WTC11 (cell line): ENCODE measurements around the gene PTPN4. TPM values are rescaled to one million over a fixed set of nuclear protein-coding genes. Genes with fewer than 3 reads are reported as not detected.
"Not testable (repeated sequence)": the region's sequence is repeated elsewhere in the genome, so short reads cannot be mapped to it uniquely, and the experiment has no call there.

ENCODE experiments used
- ATAC-seq: fragments of 200-7000 bp; cut with Tn5 transposase; 2 replicates; pipeline ENCODE4 v1.10.0; 2021; ENCODE audit warnings: mild to moderate bottlenecking, moderate library complexity
- CTCF ChIA-PET: fragments of 300-600 bp; sonication (Branson Sonifier 250); formaldehyde crosslinking; loops from one replicate; lab custom pipeline; 2021; ENCODE audit warnings: antibody characterized with exemption; lab: Charles Lee
- POLR2A ChIA-PET: fragments of 350-600 bp; sonication (Branson Sonifier 250); formaldehyde crosslinking; loops from one replicate; lab custom pipeline; 2021; ENCODE audit warnings: antibody characterized with exemption; lab: Charles Lee
- DNase-seq: peaks from one replicate; pipeline ENCODE4 v3.0.0; 2021; ENCODE audit warnings: low spot score
- H3K27ac Mint-ChIP-seq: 2 replicates; pipeline ENCODE4 v1.8.0; 2021; ENCODE audit warnings: mixed read lengths
- H3K27me3 Mint-ChIP-seq: 2 replicates; pipeline ENCODE4 v1.8.0; 2021; ENCODE audit warnings: low read depth, mild to moderate bottlenecking, moderate library complexity, mixed read lengths
- H3K36me3 Mint-ChIP-seq: 2 replicates; pipeline ENCODE4 v1.8.0; 2021; ENCODE audit warnings: mixed read lengths
- H3K4me1 Mint-ChIP-seq: 2 replicates; pipeline ENCODE4 v1.8.0; 2022; ENCODE audit warnings: mixed read lengths
- H3K4me3 Mint-ChIP-seq: 2 replicates; pipeline ENCODE4 v1.8.0; 2021; ENCODE audit warnings: mild to moderate bottlenecking, moderate library complexity, mixed read lengths
- H3K9me3 Mint-ChIP-seq: 2 replicates; pipeline ENCODE4 v1.8.0; 2021; ENCODE audit warnings: mixed read lengths
- ATF2 ChIP-seq: sonication (generic); formaldehyde crosslinking; IDR thresholded peaks from 2 replicates; pipeline ENCODE4 v1.8.1; 2022; ENCODE audit warnings: low read depth, missing genetic modification reagents, borderline replicate concordance
- ELF4 ChIP-seq: sonication (generic); formaldehyde crosslinking; IDR thresholded peaks from 2 replicates; pipeline ENCODE4 v1.8.1; 2022; ENCODE audit warnings: low read depth, mild to moderate bottlenecking, moderate library complexity, missing genetic modification reagents
- EMX1 ChIP-seq: fragments of 250-450 bp; sonication (Bioruptor Pico); IDR thresholded peaks from 2 replicates; pipeline ENCODE4 v1.8.0; 2021; ENCODE audit warnings: mild to moderate bottlenecking
- GRHL2 ChIP-seq: fragments of 250-450 bp; sonication (Bioruptor Pico); IDR thresholded peaks from 2 replicates; pipeline ENCODE4 v1.8.0; 2022; ENCODE audit warnings: mild to moderate bottlenecking, moderate library complexity; ENCODE audit not compliant: insufficient replicate concordance, severe bottlenecking
- JAZF1 ChIP-seq: fragments of 250-450 bp; sonication (Bioruptor Pico); IDR thresholded peaks from 2 replicates; pipeline ENCODE4 v1.9.0; 2021; ENCODE audit warnings: moderate library complexity, mild to moderate bottlenecking, inconsistent platforms
- NFATC4 ChIP-seq: fragments of 250-450 bp; sonication (Bioruptor Pico); IDR thresholded peaks from 2 replicates; pipeline ENCODE4 v1.9.0; 2021; ENCODE audit warnings: mild to moderate bottlenecking
- NFE2L1 ChIP-seq: sonication (generic); formaldehyde crosslinking; IDR thresholded peaks from 2 replicates; pipeline ENCODE4 v1.8.1; 2023; ENCODE audit warnings: missing genetic modification reagents
- NFYB ChIP-seq: sonication (generic); formaldehyde crosslinking; conservative IDR thresholded peaks from 2 replicates; pipeline ENCODE4 v1.8.0; 2022; ENCODE audit warnings: low read depth, missing genetic modification reagents
- PRDM15 ChIP-seq: sonication (generic); formaldehyde crosslinking; IDR thresholded peaks from 2 replicates; pipeline ENCODE4 v1.8.0; 2022; ENCODE audit warnings: missing genetic modification reagents
- RELA ChIP-seq: sonication (generic); formaldehyde crosslinking; IDR thresholded peaks from 2 replicates; pipeline ENCODE4 v1.8.1; 2022; ENCODE audit warnings: missing genetic modification reagents, mild to moderate bottlenecking, borderline replicate concordance
- RORB ChIP-seq: fragments of 250-450 bp; sonication (Bioruptor Pico); IDR thresholded peaks from 2 replicates; pipeline ENCODE4 v1.9.0; 2021; ENCODE audit warnings: mild to moderate bottlenecking
- ZNF232 ChIP-seq: sonication (generic); formaldehyde crosslinking; IDR thresholded peaks from 2 replicates; pipeline ENCODE4 v1.8.0; 2022; ENCODE audit warnings: mild to moderate bottlenecking, missing genetic modification reagents
- ZNF396 ChIP-seq: fragments of 250-450 bp; sonication (Bioruptor Pico); IDR thresholded peaks from 2 replicates; pipeline ENCODE4 v1.8.0; 2021; ENCODE audit warnings: mild to moderate bottlenecking, moderate library complexity, borderline replicate concordance
- ZNF416 ChIP-seq: fragments of 250-450 bp; sonication (Bioruptor Pico); IDR thresholded peaks from 2 replicates; pipeline ENCODE4 v1.9.0; 2021; ENCODE audit warnings: mild to moderate bottlenecking, inconsistent platforms
- ZNF423 ChIP-seq: fragments of 250-450 bp; sonication (Bioruptor Pico); IDR thresholded peaks from 2 replicates; pipeline ENCODE4 v2.1.2; 2022; ENCODE audit warnings: mild to moderate bottlenecking, moderate library complexity
- total RNA-seq: library from RNA; stranded (reverse); gene quantifications from 3 replicates; pipeline ENCODE4 v1.2.3, GENCODE V29; 2021
- TF ChIP-seq, protein P1 (sequence below): fragments of 250-450 bp; sonication (Bioruptor Pico); IDR thresholded peaks from 2 replicates; pipeline ENCODE4 v1.9.0; 2021; ENCODE audit warnings: moderate library complexity, mild to moderate bottlenecking, inconsistent platforms, borderline replicate concordance
- TF ChIP-seq, protein P2 (sequence below): fragments of 250-450 bp; sonication (Bioruptor Pico); IDR thresholded peaks from 2 replicates; pipeline ENCODE4 v1.8.0; 2021; ENCODE audit warnings: mild to moderate bottlenecking
- TF ChIP-seq, protein P3 (sequence below): sonication (generic); formaldehyde crosslinking; IDR thresholded peaks from 2 replicates; pipeline ENCODE4 v1.8.1; 2023; ENCODE audit warnings: mild to moderate bottlenecking, missing genetic modification reagents
- TF ChIP-seq, protein P4 (sequence below): fragments of 250-450 bp; sonication (Bioruptor Pico); conservative IDR thresholded peaks from 2 replicates; pipeline ENCODE4 v1.9.0; 2021; ENCODE audit warnings: mild to moderate bottlenecking

PTPN4 gene
- total RNA-seq, 1 experiment from 2014 or later, result 85.8 TPM

GRCh38 chr2:120018549-120018948 is 258.8 kb downstream of the PTPN4 start (continued):
- TF ChIP-seq PRDM15, result no peak
- TF ChIP-seq NFE2L1 (CRISPR knock-in tag), result no peak
- TF ChIP-seq ATF2 (CRISPR knock-in tag), result no peak
- TF ChIP-seq NFATC4 (CRISPR knock-in tag), result no peak
- TF ChIP-seq RORB (CRISPR knock-in tag), result no peak
- no peak for TF ChIP-seq JAZF1 (CRISPR knock-in tag)
- TF ChIP-seq EMX1 (CRISPR knock-in tag), result no peak
- TF ChIP-seq, protein P1, sequence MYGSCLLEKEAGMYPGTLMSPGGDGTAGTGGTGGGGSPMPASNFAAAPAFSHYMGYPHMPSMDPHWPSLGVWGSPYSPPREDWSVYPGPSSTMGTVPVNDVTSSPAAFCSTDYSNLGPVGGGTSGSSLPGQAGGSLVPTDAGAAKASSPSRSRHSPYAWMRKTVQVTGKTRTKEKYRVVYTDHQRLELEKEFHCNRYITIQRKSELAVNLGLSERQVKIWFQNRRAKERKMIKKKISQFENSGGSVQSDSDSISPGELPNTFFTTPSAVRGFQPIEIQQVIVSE (CRISPR knock-in tag), result no peak
- TF ChIP-seq ZNF396, result no peak
- TF ChIP-seq, all 79 proteins: peak for 0

DNA sequence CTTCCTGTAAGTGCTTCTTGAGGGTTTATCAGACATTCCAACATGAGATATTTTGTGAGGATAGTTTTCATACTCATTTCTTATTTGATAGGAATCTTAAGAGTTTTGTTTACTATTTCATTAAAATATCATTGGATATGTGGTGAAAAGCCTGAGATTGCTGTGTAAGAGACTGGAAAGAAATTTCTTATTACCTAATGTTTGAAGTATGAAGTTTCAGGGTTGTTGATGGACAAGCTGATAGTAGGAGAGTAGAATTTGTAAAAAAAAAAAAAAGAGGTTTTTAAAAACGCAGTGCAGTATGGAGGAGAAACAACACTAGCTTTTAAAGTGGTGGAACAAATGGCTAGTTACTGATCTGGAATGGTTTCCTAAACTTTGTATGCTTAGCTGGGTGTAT is 260.8 kb downstream of the PTPN4 start:
- H3K36me3 Mint-ChIP-seq, result peaks cover 42% of the 10 kb centered on the region
- H3K27ac Mint-ChIP-seq, result no peak overlapping the region
- no peak for DNase-seq
- H3K4me1 Mint-ChIP-seq, result peaks cover 19% of the 10 kb centered on the region
- no peaks in the 10 kb centered on the region for H3K27me3 Mint-ChIP-seq
- CTCF ChIA-PET, result interaction anchor here (1.1 kb wide), 1 partner anchor 39 kb away, joined by 3 read pairs; no protein-coding TSS in a partner anchor
- TF ChIP-seq, protein P2, sequence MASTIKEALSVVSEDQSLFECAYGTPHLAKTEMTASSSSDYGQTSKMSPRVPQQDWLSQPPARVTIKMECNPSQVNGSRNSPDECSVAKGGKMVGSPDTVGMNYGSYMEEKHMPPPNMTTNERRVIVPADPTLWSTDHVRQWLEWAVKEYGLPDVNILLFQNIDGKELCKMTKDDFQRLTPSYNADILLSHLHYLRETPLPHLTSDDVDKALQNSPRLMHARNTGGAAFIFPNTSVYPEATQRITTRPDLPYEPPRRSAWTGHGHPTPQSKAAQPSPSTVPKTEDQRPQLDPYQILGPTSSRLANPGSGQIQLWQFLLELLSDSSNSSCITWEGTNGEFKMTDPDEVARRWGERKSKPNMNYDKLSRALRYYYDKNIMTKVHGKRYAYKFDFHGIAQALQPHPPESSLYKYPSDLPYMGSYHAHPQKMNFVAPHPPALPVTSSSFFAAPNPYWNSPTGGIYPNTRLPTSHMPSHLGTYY (CRISPR knock-in tag), result no peak
- TF ChIP-seq RORB (CRISPR knock-in tag) (no peak), ZNF416 (CRISPR knock-in tag) (no peak), NFYB (CRISPR knock-in tag) (no peak), ZNF423 (no peak), ZNF232 (CRISPR knock-in tag) (no peak), JAZF1 (CRISPR knock-in tag) (no peak), GRHL2 (CRISPR knock-in tag) (no peak), NFATC4 (CRISPR knock-in tag) (no peak), ELF4 (CRISPR knock-in tag) (no peak), RELA (CRISPR knock-in tag) (no peak)
- TF ChIP-seq, protein P3, sequence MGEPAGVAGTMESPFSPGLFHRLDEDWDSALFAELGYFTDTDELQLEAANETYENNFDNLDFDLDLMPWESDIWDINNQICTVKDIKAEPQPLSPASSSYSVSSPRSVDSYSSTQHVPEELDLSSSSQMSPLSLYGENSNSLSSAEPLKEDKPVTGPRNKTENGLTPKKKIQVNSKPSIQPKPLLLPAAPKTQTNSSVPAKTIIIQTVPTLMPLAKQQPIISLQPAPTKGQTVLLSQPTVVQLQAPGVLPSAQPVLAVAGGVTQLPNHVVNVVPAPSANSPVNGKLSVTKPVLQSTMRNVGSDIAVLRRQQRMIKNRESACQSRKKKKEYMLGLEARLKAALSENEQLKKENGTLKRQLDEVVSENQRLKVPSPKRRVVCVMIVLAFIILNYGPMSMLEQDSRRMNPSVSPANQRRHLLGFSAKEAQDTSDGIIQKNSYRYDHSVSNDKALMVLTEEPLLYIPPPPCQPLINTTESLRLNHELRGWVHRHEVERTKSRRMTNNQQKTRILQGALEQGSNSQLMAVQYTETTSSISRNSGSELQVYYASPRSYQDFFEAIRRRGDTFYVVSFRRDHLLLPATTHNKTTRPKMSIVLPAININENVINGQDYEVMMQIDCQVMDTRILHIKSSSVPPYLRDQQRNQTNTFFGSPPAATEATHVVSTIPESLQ (CRISPR knock-in tag), result no peak
- TF ChIP-seq, protein P4, sequence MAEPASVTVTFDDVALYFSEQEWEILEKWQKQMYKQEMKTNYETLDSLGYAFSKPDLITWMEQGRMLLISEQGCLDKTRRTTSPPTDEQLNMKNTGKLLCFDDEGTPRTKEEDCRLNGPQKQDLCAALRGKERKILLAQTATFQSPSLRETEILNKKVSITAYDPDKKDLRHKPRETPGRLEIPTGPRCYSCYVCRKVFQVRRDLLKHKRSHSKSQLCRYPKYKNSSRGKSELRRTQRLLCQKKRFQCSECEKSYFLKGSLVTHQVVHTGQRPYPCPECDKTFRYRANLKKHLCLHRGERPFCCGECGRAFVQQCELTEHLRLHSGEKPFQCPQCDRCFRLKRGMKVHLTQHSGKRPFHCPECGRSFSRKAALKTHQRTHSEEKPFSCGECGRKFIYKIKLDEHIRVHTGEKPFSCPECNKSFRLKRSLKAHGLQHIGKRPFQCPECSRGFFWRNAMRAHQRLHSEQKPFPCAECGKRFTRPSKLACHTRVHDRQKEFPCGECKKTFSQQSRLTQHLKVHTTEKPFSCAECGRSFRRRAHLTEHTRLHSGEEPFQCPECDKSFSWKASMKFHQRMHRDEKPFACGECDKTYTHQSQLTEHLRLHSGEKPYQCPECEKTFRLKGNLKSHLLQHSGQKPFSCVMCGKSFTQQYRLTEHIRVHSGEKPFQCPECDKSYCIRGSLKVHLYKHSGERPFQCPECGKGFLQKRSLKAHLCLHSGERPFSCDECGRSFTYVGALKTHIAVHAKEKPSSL (CRISPR knock-in tag), result no peak
- no peak overlapping the region for H3K4me3 Mint-ChIP-seq
- H3K9me3 Mint-ChIP-seq, result peaks cover 27% of the 10 kb centered on the region
- ATAC-seq, result no peak
- POLR2A ChIA-PET, result interaction anchor here (1.6 kb wide), 1 partner anchor 8 kb away, joined by 3 read pairs; the partner anchor contains the start of gene EPB41L5

- DNase-seq, H3K4me3 Mint-ChIP-seq, ATAC-seq, POLR2A ChIA-PET, H3K27ac Mint-ChIP-seq, H3K27me3 Mint-ChIP-seq, H3K4me1 Mint-ChIP-seq, CTCF ChIA-PET: not testable (repeated sequence)
- H3K36me3 Mint-ChIP-seq, result peaks cover 59% of the 10 kb centered on the region
- peaks cover 38% of the 10 kb centered on the region for H3K9me3 Mint-ChIP-seq
Measured at GRCh38 chr2:120022505-120022904, 262.8 kb downstream of the PTPN4 start.
